CD8-positive, alpha-beta memory T cell (primary cell): ENCODE data around the gene COMMD6. TPM values are rescaled to one million over a fixed set of nuclear protein-coding genes. Genes with fewer than 3 reads are reported as not detected.

Experiments used
- CTCF ChIA-PET: fragments of 350-600 bp; sonication (Branson Sonifier 250); formaldehyde crosslinking; loops from one replicate; lab custom pipeline; 2021; ENCODE audit warnings: antibody characterized with exemption; lab: Charles Lee
- POLR2A ChIA-PET: fragments of 350-600 bp; sonication (Branson Sonifier 250); formaldehyde crosslinking; loops from one replicate; lab custom pipeline; 2021; ENCODE audit warnings: antibody characterized with exemption; lab: Charles Lee
- DNase-seq, 5 donors: peaks; one replicate each; pipeline versions ENCODE4 v3.0.0 to v3.0.0-alpha.2; 2020 to 2022; ENCODE audit warnings: mixed read lengths in 1 of 5
- H3K27ac ChIP-seq: one replicate; pipeline ENCODE4 v1.7.0; 2013; ENCODE audit warnings: low read depth, mild to moderate bottlenecking, low read length, moderate library complexity
- H3K27me3 ChIP-seq: 2 replicates; pipeline ENCODE4 v1.7.0; 2013; ENCODE audit warnings: low read length, mild to moderate bottlenecking; ENCODE audit not compliant: insufficient read depth, poor library complexity, severe bottlenecking
- H3K36me3 ChIP-seq: 2 replicates; pipeline ENCODE4 v1.7.0; 2013; ENCODE audit warnings: mild to moderate bottlenecking, low read length, moderate library complexity; ENCODE audit not compliant: insufficient read depth
- H3K4me1 ChIP-seq: 2 replicates; pipeline ENCODE4 v1.7.0; 2013; ENCODE audit warnings: mild to moderate bottlenecking, low read length, moderate library complexity; ENCODE audit not compliant: insufficient read depth
- H3K4me3 ChIP-seq: 2 replicates; pipeline ENCODE4 v1.7.0; 2013; ENCODE audit warnings: mild to moderate bottlenecking, low read length
- H3K9me3 ChIP-seq: 2 replicates; pipeline ENCODE4 v1.7.0; 2013; ENCODE audit warnings: mild to moderate bottlenecking, low read length
- H3K27ac Mint-ChIP-seq, 8 donors: one replicate each; pipeline ENCODE4 v1.8.0; 2020 to 2021; ENCODE audit warnings: mixed read lengths in 8 of 8, mild to moderate bottlenecking in 6 of 8, inconsistent platforms in 3 of 8, moderate library complexity in 3 of 8
- H3K27me3 Mint-ChIP-seq, 2 donors: one replicate each; pipeline ENCODE4 v1.8.0; 2020 to 2021; ENCODE audit warnings: mixed read lengths in 2 of 2, mild to moderate bottlenecking in 1 of 2, moderate library complexity in 1 of 2
- H3K36me3 Mint-ChIP-seq, 3 donors: one replicate each; pipeline ENCODE4 v1.8.0; 2020 to 2021; ENCODE audit warnings: mixed read lengths in 3 of 3, inconsistent platforms in 1 of 3, mild to moderate bottlenecking in 1 of 3
- H3K4me1 Mint-ChIP-seq, 3 donors: one replicate each; pipeline ENCODE4 v1.8.0; 2020 to 2021; ENCODE audit warnings: mixed read lengths in 3 of 3, inconsistent platforms in 1 of 3, mild to moderate bottlenecking in 1 of 3
- H3K4me3 Mint-ChIP-seq, 7 donors: one replicate each; pipeline ENCODE4 v1.8.0; 2020 to 2021; ENCODE audit warnings: mixed read lengths in 7 of 7, mild to moderate bottlenecking in 6 of 7, moderate library complexity in 4 of 7, inconsistent platforms in 2 of 7
- H3K9me3 Mint-ChIP-seq, 5 donors: one replicate each; pipeline ENCODE4 v1.8.0; 2020 to 2022; ENCODE audit warnings: mixed read lengths in 5 of 5, mild to moderate bottlenecking in 3 of 5, moderate library complexity in 2 of 5, inconsistent platforms in 1 of 5
- polyA plus RNA-seq: library from polyadenylated mRNA; unstranded; fragments of 300-500 nt; fragmentation: Illumina TruSeq; gene quantifications from one replicate; pipeline ENCODE4 v1.2.3, GENCODE V29; 2021
- total RNA-seq, 2 experiments: library from RNA; stranded (reverse); gene quantifications; one replicate each; pipeline ENCODE4 v1.2.3, GENCODE V29; 2021

COMMD6 gene
- total and polyA plus RNA-seq, 3 experiments from 2014 or later, result 107 to 573 (median 125) TPM

- ChIA-PET CTCF (interaction anchor here (1.2 kb wide), 1 partner anchor 115 kb away, joined by 3 read pairs; no protein-coding TSS in a partner anchor), POLR2A (no interaction called here)
- H3K4me1 ChIP-seq, result no peaks in the 10 kb centered on the region
- peaks cover 0 to 3% (median 0%) of the 10 kb centered on the region in 3 donors for H3K36me3 Mint-ChIP-seq
- H3K4me1 Mint-ChIP-seq, result peaks cover 6 to 16% (median 15%) of the 10 kb centered on the region in 3 donors
- H3K27ac ChIP-seq, result no peak overlapping the region
- peaks cover 14% of the 10 kb centered on the region for H3K27me3 ChIP-seq
- H3K4me3 Mint-ChIP-seq, result no peak overlapping the region
- H3K36me3 ChIP-seq, result no peaks in the 10 kb centered on the region
- peak overlapping the region in 1 of 8 donors; percentile 44 for H3K27ac Mint-ChIP-seq
- H3K9me3 ChIP-seq, result no peaks in the 10 kb centered on the region
- H3K27me3 Mint-ChIP-seq, result peaks cover 47 to 59% of the 10 kb centered on the region in 2 donors
- no peak overlapping the region for H3K4me3 ChIP-seq
- no peaks in the 10 kb centered on the region for H3K9me3 Mint-ChIP-seq
- DNase-seq, result no peak
These were observed 51.2 kb downstream of the COMMD6 start for GRCh38 chr13:75486146-75487062.

GRCh38 chr13:75485286-75486062 lies 52.2 kb downstream of the COMMD6 start:
- peak overlapping the region in 2 of 7 donors; percentile 3 to 17 for H3K4me3 Mint-ChIP-seq
- POLR2A ChIA-PET, result no interaction called here
- peaks cover 50 to 62% of the 10 kb centered on the region in 2 donors for H3K27me3 Mint-ChIP-seq

DNA sequence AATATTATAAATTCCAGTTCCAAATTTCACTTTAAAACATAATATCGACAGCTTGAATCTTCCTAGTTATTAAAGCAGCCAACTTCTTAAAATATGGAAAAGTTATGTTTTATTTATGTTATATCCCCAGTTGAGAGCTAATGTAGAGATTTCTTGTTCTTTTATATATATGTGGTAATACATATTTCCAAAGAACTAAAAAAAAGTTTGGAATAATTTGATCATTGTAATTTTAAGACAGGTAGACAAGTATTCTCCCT lies 54.9 kb downstream of the COMMD6 start:
- Histone ChIP-seq H3K27ac (no peak overlapping the region), H3K4me1 (peaks cover 5% of the 10 kb centered on the region), H3K27me3 (peaks cover 38% of the 10 kb centered on the region), H3K36me3 (no peaks in the 10 kb centered on the region), H3K4me3 (peak overlapping the region; percentile 66), H3K9me3 (no peaks in the 10 kb centered on the region)
- DNase-seq, result no peak
- peak overlapping the region; percentile 86 to 99 (median 94) for H3K4me3 Mint-ChIP-seq
- H3K27ac Mint-ChIP-seq, result no peak overlapping the region
- POLR2A ChIA-PET, result no interaction called here
- CTCF ChIA-PET, result interaction anchor here (0.9 to 1.4 kb wide), 5 partner anchors 9 to 153 kb away, joined by 3 read pairs; partner anchors contain the start of gene LMO7
- peaks cover 0 to 3% (median 0%) of the 10 kb centered on the region in 3 donors for H3K36me3 Mint-ChIP-seq
- peaks cover 58 to 84% of the 10 kb centered on the region in 2 donors for H3K27me3 Mint-ChIP-seq
- peaks cover 11 to 18% (median 18%) of the 10 kb centered on the region in 3 donors for H3K4me1 Mint-ChIP-seq
- H3K9me3 Mint-ChIP-seq, result no peaks in the 10 kb centered on the region

More at GRCh38 chr13:75485286-75486062, 52.2 kb downstream of the COMMD6 start:
- no peaks in the 10 kb centered on the region for H3K9me3 ChIP-seq
- peaks cover 0 to 3% (median 0%) of the 10 kb centered on the region in 3 donors for H3K36me3 Mint-ChIP-seq
- CTCF ChIA-PET, result no interaction called here
- H3K4me3 ChIP-seq, result no peak overlapping the region
- H3K9me3 Mint-ChIP-seq, result no peaks in the 10 kb centered on the region
- H3K36me3 ChIP-seq, result no peaks in the 10 kb centered on the region
- DNase-seq, result no peak
- no peak overlapping the region for H3K27ac Mint-ChIP-seq
- peaks cover 10 to 24% (median 21%) of the 10 kb centered on the region in 3 donors for H3K4me1 Mint-ChIP-seq
- peaks cover 18% of the 10 kb centered on the region for H3K27me3 ChIP-seq
- H3K27ac ChIP-seq, result no peak overlapping the region
- peaks cover 4% of the 10 kb centered on the region for H3K4me1 ChIP-seq

DNA sequence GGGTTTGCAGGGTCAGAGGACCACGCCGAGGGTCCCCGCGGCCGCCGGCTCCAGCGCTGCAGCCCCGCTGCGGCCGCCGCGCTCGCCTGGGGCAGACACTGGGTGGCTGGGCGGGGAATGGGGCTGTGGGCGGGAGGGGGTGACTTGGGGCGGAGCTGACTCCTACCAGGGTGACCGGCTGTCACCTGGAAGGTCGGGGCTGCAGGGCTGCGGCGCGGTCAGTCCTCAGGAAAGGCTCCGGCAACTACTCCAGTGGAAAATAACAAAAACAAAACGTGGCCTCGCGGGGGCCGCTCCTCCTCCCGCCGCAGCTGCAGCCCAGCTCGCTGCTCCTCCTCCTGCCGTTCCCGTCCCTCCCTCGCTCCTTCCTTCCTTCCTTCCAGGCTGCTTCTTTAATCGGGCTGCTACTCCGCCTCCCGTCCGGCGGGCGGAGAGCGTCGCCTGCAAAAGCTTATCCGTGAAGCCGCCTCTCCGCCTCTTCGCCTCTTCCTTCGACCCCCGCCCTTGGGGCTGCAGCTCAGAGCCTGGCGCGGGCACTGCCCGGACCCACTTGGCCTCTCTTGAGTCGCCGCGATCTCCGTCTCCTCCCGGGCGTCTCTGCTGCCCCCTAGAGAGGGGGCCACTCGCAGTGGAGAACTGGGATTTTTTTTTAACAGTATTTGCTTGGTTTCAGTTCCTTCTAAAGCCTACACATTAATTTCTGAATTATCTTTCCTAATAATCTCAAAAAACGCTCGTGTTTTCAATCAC lies 55.4 kb downstream of the COMMD6 start, which contains the start of gene TBC1D4:
TBC1D4 (minus strand) TSS at position 100 of the 750 bp plus-strand sequence. CDS start 402 bp downstream, outside the sequence.
- Mint-ChIP-seq H3K27ac (peak within 1 kb of the TSS in 3 of 8 donors; percentile 4 to 77 (median 35)), H3K36me3 (peaks cover 0 to 3% (median 0%) of the 10 kb centered on the region in 3 donors), H3K9me3 (no peaks in the 10 kb centered on the region), H3K4me3 (peak within 1 kb of the TSS; percentile 86 to 99 (median 94)), H3K27me3 (peaks cover 57 to 82% of the 10 kb centered on the region in 2 donors), H3K4me1 (peaks cover 11 to 18% (median 18%) of the 10 kb centered on the region in 3 donors)
- H3K27ac ChIP-seq, result no peak within 1 kb of the TSS
- H3K36me3 ChIP-seq, result no peaks in the 10 kb centered on the region
- peaks cover 38% of the 10 kb centered on the region for H3K27me3 ChIP-seq
- H3K4me3 ChIP-seq, result peak within 1 kb of the TSS; percentile 66
- no peaks in the 10 kb centered on the region for H3K9me3 ChIP-seq
- peak; percentile 18 to 59 (median 31) for DNase-seq
- CTCF ChIA-PET, result interaction anchor here (0.9 to 1.6 kb wide), 6 partner anchors 8 to 153 kb away, joined by 3 read pairs; partner anchors contain the start of gene LMO7
- POLR2A ChIA-PET, result no interaction called here
- peaks cover 5% of the 10 kb centered on the region for H3K4me1 ChIP-seq

GRCh38 chr13:75481176-75482069 lies 56.2 kb downstream of the COMMD6 start:
- Histone ChIP-seq H3K4me1 (peaks cover 5% of the 10 kb centered on the region), H3K27me3 (peaks cover 38% of the 10 kb centered on the region), H3K9me3 (no peaks in the 10 kb centered on the region), H3K27ac (no peak overlapping the region), H3K4me3 (peak overlapping the region; percentile 66), H3K36me3 (no peaks in the 10 kb centered on the region)
- no peak overlapping the region for H3K27ac Mint-ChIP-seq
- peaks cover 0 to 3% (median 0%) of the 10 kb centered on the region in 3 donors for H3K36me3 Mint-ChIP-seq
- peak in 4 of 5 donors; percentile 2 to 46 (median 14) for DNase-seq
- ChIA-PET POLR2A (no interaction called here), CTCF (interaction anchor here (0.9 to 1.6 kb wide), 4 partner anchors 7 to 62 kb away, joined by 3 read pairs; no protein-coding TSS in a partner anchor)
- peaks cover 11 to 18% (median 18%) of the 10 kb centered on the region in 3 donors for H3K4me1 Mint-ChIP-seq
- no peaks in the 10 kb centered on the region for H3K9me3 Mint-ChIP-seq
- peak overlapping the region; percentile 13 to 93 (median 73) for H3K4me3 Mint-ChIP-seq
- H3K27me3 Mint-ChIP-seq, result peaks cover 58 to 80% of the 10 kb centered on the region in 2 donors

DNA sequence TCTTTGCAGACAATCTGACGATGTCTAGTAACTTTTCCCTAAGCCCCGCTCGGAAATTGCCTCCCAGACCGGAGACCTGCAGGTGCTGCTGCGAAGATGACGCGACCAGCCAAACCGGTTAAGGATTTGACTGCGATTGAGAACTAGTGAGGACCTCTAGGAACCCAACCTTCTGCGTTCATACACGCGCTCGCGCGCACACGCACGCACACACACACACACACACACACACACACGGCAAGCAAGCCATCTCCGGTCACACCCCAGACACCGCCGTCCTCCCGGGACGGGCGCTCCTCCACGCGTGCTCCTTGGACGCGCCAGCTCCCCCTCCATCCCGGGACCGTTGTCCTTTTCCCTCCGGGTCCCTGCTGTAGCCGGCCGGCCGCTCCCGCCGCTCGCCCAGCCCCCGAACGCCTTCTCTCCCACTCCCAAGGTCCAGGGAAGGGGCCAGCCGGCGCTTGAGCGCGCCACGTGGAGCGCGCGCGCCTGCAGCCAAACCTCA lies 56.9 kb downstream of the COMMD6 start:
- Histone ChIP-seq H3K4me1 (peaks cover 5% of the 10 kb centered on the region), H3K36me3 (no peaks in the 10 kb centered on the region), H3K4me3 (no peak overlapping the region), H3K27me3 (peaks cover 34% of the 10 kb centered on the region), H3K9me3 (no peaks in the 10 kb centered on the region), H3K27ac (no peak overlapping the region)
- DNase-seq, result peak in 2 of 5 donors; percentile 1 to 2
- Mint-ChIP-seq H3K27me3 (peaks cover 52 to 73% of the 10 kb centered on the region in 2 donors), H3K9me3 (no peaks in the 10 kb centered on the region), H3K4me3 (peak overlapping the region; percentile 57 to 86 (median 80)), H3K4me1 (peaks cover 11 to 18% (median 18%) of the 10 kb centered on the region in 3 donors), H3K36me3 (peaks cover 0 to 3% (median 0%) of the 10 kb centered on the region in 3 donors), H3K27ac (peak overlapping the region in 1 of 8 donors; percentile 39)
- ChIA-PET POLR2A (no interaction called here), CTCF (interaction anchor here (1.6 kb wide), 1 partner anchor 18 kb away, joined by 3 read pairs; no protein-coding TSS in a partner anchor)
